ENCODE measurements around the gene PACS2. TPM values are rescaled to one million over a fixed set of nuclear protein-coding genes. Genes with fewer than 3 reads are reported as not detected.

Gene PACS2
- total and polyA plus RNA-seq, 2 of the 8 experiments (the other 6 are each of a cell fraction or from before 2014, with no cell fraction given) = 38.0 to 62.8 TPM

DNA sequence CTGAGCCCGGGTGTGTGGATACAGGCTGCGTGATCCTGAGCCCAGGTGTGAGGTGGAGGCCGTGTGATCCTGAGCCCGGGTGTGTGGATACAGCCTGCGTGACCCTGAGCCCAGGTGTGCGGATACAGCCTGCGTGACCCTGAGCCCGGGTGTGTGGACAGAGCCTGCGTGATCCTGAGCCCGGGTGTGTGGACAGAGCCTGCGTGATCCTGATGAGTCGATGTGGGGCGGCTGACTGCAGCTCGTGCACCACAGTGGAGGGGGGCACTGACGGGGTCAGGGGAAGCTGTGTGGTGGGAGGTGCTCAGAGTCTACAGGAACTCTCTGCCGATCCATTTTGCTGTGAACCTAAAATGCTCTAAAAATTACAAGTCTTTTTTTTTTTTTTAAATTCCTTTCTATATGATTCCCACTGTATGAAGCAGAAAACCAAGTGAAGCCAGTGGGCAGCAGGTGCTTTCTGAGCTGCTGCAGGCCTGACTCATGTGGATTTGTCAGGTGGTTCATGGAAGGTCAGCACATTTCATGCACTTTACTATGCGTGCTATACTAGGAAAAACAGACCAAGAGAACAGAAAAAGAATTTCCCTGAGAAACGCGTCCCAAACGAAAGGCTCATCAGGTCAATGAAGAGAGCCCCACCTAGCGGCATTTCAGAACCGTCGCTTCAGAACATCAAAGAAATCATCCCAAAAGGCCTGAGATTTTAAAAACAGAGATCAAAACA is 33.0 kb upstream of the PACS2 start:
- H3K79me2 ChIP-seq (ENCODE audit: control insufficient read depth in 1 of 2, insufficient read depth in 2 of 2, low read length in 2 of 2) = peaks cover 0 to 12% of the 10 kb centered on the region in 2 experiments; a peak in 1 of 4 replicates
- H3K27me3 ChIP-seq (replicated peaks in 1 of 4; ENCODE audit: control insufficient read depth in 3 of 4, extremely low read depth in 1 of 4, insufficient read depth in 3 of 4, low read length in 3 of 4) = no peaks in the 10 kb centered on the region
- no peak overlapping the region for H3K4me3 ChIP-seq (ENCODE audit: extremely low read depth in 1 of 4, insufficient read depth in 2 of 4, low read depth in 3 of 4, low read length in 4 of 4)
- FAIRE-seq (peak; percentile 69), DNase-seq (ENCODE audit: low read depth in 1 of 2, low spot score in 2 of 2) (no peak)
- H3K56ac ChIP-seq (replicated peaks; ENCODE audit: insufficient read length, low read depth, low read length) = no peak overlapping the region
- H4K20me1 ChIP-seq (replicated peaks in 1 of 2; ENCODE audit: control insufficient read depth in 1 of 2, insufficient read depth in 2 of 2, low read length in 2 of 2) = peaks cover 3 to 9% of the 10 kb centered on the region in 2 experiments
- no peaks in the 10 kb centered on the region for H3K9me3 ChIP-seq (ENCODE audit: insufficient read depth in 2 of 2, low read depth in 1 of 2, low read length in 1 of 2)
- no peak overlapping the region for H2BK120ac ChIP-seq (replicated peaks; ENCODE audit: low read depth, low read length)
- peaks cover 0 to 5% (median 3%) of the 10 kb centered on the region in 4 experiments; a peak in 4 of 7 replicates for H3K4me1 ChIP-seq (replicated peaks in 1 of 4; ENCODE audit: control insufficient read depth in 3 of 4, insufficient read depth in 4 of 4, low read length in 3 of 4)
- H3K23ac ChIP-seq (ENCODE audit: insufficient read length) = no peak overlapping the region
- no peak overlapping the region for H2BK12ac ChIP-seq (ENCODE audit: low read depth, low read length)
- H3K18ac ChIP-seq (ENCODE audit: extremely low read depth, low read length) = no peak overlapping the region
- H3K27ac ChIP-seq (ENCODE audit: low read depth, low read length) = no peak overlapping the region
- H2AK5ac ChIP-seq (ENCODE audit: low read depth, low read length) = no peak overlapping the region
- no peak overlapping the region for H4K91ac ChIP-seq (replicated peaks; ENCODE audit: insufficient read length, low read length)
- H2BK15ac ChIP-seq (ENCODE audit: low read length) = no peak overlapping the region
- no peak overlapping the region for H4K8ac ChIP-seq (ENCODE audit: extremely low read depth, insufficient read depth, low read length)
- no peak overlapping the region for H2BK5ac ChIP-seq (ENCODE audit: low read depth, low read length)
- CTCF ChIA-PET (ENCODE audit: partially characterized antibody) = interaction anchor here (0.6 to 2.7 kb wide), 18 partner anchors 10 to 403 kb away, joined by 3 to 14 read pairs (median 4); no protein-coding TSS in a partner anchor
- no peak overlapping the region for H2AFZ ChIP-seq (ENCODE audit: low read length)
- no peaks in the 10 kb centered on the region for H3K36me3 ChIP-seq (ENCODE audit: control insufficient read depth in 2 of 4, insufficient read depth in 4 of 4, low read length in 3 of 4)
- H3K79me1 ChIP-seq (ENCODE audit: low read depth, low read length) = peaks cover 8% of the 10 kb centered on the region; the same call in 1 of the 2 replicates
- H3K23me2 ChIP-seq (ENCODE audit: low read depth, low read length) = no peaks in the 10 kb centered on the region
- no peak overlapping the region for H3K4ac ChIP-seq (replicated peaks; ENCODE audit: insufficient read length, low read depth, low read length)
- no peak overlapping the region for H3K14ac ChIP-seq (ENCODE audit: insufficient read length)
- H3K4me2 ChIP-seq (ENCODE audit: insufficient read depth in 1 of 2, low read depth in 2 of 2, low read length in 2 of 2) = no peak overlapping the region
- H2BK20ac ChIP-seq (ENCODE audit: low read length) = no peak overlapping the region
- no peak overlapping the region for H4K5ac ChIP-seq (ENCODE audit: insufficient read length, low read depth, low read length)
- POLR2A ChIA-PET (ENCODE audit: partially characterized antibody) = no interaction called here
- no peak overlapping the region for H3K9ac ChIP-seq (replicated peaks in 1 of 4; ENCODE audit: extremely low read depth in 1 of 4, low read depth in 3 of 4, low read length in 3 of 4)
- WGBS, 2 experiments (ENCODE audit: extremely low coverage in 1 of 2, insufficient coverage in 1 of 2, insufficient read length in 1 of 2, insufficient replicate concordance in 2 of 2, low coverage in 1 of 2, low lambda C conversion rate in 2 of 2, missing lambda C conversion rate in 1 of 2) = 73% methylated on average over 23 of the region's 23 CpGs; no CpG with 5 or more reads in 1 of the 2 experiments
- TF ChIP-seq RAD21 (IDR thresholded peaks at IDR 0.05 in 1 of 2, conservative IDR thresholded peaks at IDR 0.05 in 1 of 2; ENCODE audit: low read depth in 2 of 2, low read length in 2 of 2) (peak; percentile 74 to 80), CTCF (IDR thresholded peaks at IDR 0.05; ENCODE audit: control extremely low read depth in 1 of 3, insufficient read depth in 1 of 3, low read depth in 1 of 3, low read length in 3 of 3) (peak; percentile 31 to 75 (median 68)), KDM4A (IDR thresholded peaks at IDR 0.05; ENCODE audit: low read depth, low read length, severe bottlenecking) (no peak), SP2 (IDR thresholded peaks at IDR 0.05; ENCODE audit: low read length) (no peak)

Measured in H1 (cell line).